ENCODE measurements around the gene EDN2.

The EDN2 gene

DNA sequence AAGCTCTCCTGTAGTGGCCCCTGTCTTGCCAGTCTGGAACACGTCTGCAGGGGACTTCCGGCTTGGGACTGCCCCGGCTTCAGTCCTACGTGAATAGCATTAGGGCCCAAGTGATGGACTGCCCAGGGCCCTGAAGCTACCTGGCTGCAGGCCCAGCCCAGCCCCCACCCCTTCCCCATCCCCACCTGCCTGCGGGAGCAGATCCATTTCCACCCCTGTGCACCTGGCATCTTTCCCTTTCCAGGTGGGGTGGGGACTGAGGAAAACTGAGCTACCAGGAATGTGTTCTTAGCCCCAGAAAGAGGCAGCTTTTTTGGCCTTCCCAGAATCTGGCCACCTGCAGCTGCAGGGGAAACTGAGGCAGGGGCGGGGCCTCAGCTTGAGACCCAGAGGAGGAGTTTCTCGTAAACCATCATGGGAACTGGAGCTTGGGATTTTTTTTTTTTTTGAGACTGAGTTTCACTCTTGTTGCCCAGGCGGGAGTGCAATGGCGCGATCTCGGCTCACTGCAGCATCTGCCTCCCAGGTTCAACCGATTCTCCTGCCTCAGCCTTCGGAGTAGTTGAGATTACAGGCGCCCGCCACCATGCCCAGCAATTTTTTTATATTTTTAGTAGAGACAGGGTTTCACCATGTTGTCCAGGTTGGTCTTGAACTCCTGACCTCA, 3.2 kb downstream of the EDN2 start:
- Histone ChIP-seq H3K4me2 (ENCODE audit: low read depth, low read length, poor library complexity, severe bottlenecking) (no peak overlapping the region), H3K36me3 (ENCODE audit: low read length) (no peaks in the 10 kb centered on the region), H3K27ac (ENCODE audit: low read depth, low read length) (no peak overlapping the region), H2AFZ (ENCODE audit: low read depth, low read length, severe bottlenecking) (no peak overlapping the region), H4K20me1 (ENCODE audit: low read depth, low read length) (no peaks in the 10 kb centered on the region), H3K9me3 (ENCODE audit: insufficient read depth, low read length) (no peaks in the 10 kb centered on the region), H3K27me3 (ENCODE audit: low read length) (no peaks in the 10 kb centered on the region), H3K79me2 (ENCODE audit: insufficient read depth, low read length) (no peaks in the 10 kb centered on the region), H3F3A (ENCODE audit: insufficient read depth) (no peaks in the 10 kb centered on the region), H3K4me3 (ENCODE audit: insufficient read depth, low read length, poor library complexity, severe bottlenecking) (no peak overlapping the region), H3K9ac (ENCODE audit: low read length) (no peak overlapping the region), H3K9me2 (replicated peaks; ENCODE audit: insufficient read depth, low read length) (no peaks in the 10 kb centered on the region)
- TF ChIP-seq CTCF (IDR thresholded peaks at IDR 0.05; ENCODE audit: insufficient read depth, low read length, poor library complexity, severe bottlenecking), result no peak
- TF ChIP-seq EZH2phosphoT487 (conservative IDR thresholded peaks at IDR 0.05; ENCODE audit: low read length), result no peak

- no peaks in the 10 kb centered on the region for H3K27me3 ChIP-seq (ENCODE audit: low read length)
Observed at GRCh38 chr1:41480204-41481108, 4.0 kb downstream of the EDN2 start.

GRCh38 chr1:41479808-41480160, 4.7 kb downstream of the EDN2 start:
- Histone ChIP-seq H3K4me2 (ENCODE audit: low read depth, low read length, poor library complexity, severe bottlenecking) (no peak overlapping the region), H3K9me3 (ENCODE audit: insufficient read depth, low read length) (no peaks in the 10 kb centered on the region), H3K9ac (ENCODE audit: low read length) (no peak overlapping the region), H3K36me3 (ENCODE audit: low read length) (no peaks in the 10 kb centered on the region), H2AFZ (ENCODE audit: low read depth, low read length, severe bottlenecking) (no peak overlapping the region), H3K27me3 (ENCODE audit: low read length) (no peaks in the 10 kb centered on the region), H3K79me2 (ENCODE audit: insufficient read depth, low read length) (no peaks in the 10 kb centered on the region), H3F3A (ENCODE audit: insufficient read depth) (no peaks in the 10 kb centered on the region), H3K4me3 (ENCODE audit: insufficient read depth, low read length, poor library complexity, severe bottlenecking) (no peak overlapping the region), H3K27ac (ENCODE audit: low read depth, low read length) (no peak overlapping the region), H3K9me2 (replicated peaks; ENCODE audit: insufficient read depth, low read length) (no peaks in the 10 kb centered on the region), H4K20me1 (ENCODE audit: low read depth, low read length) (no peaks in the 10 kb centered on the region)
- no peak for TF ChIP-seq CTCF (IDR thresholded peaks at IDR 0.05; ENCODE audit: insufficient read depth, low read length, poor library complexity, severe bottlenecking)
- no peak for TF ChIP-seq EZH2phosphoT487 (conservative IDR thresholded peaks at IDR 0.05; ENCODE audit: low read length)

More at GRCh38 chr1:41480204-41481108, 4.0 kb downstream of the EDN2 start:
- H2AFZ ChIP-seq (ENCODE audit: low read depth, low read length, severe bottlenecking), result no peak overlapping the region
- no peaks in the 10 kb centered on the region for H3K9me2 ChIP-seq (replicated peaks; ENCODE audit: insufficient read depth, low read length)
- H3K9ac ChIP-seq (ENCODE audit: low read length), result no peak overlapping the region
- H3K4me2 ChIP-seq (ENCODE audit: low read depth, low read length, poor library complexity, severe bottlenecking), result no peak overlapping the region
- no peaks in the 10 kb centered on the region for H3K9me3 ChIP-seq (ENCODE audit: insufficient read depth, low read length)
- H3K36me3 ChIP-seq (ENCODE audit: low read length), result no peaks in the 10 kb centered on the region
- H3K27ac ChIP-seq (ENCODE audit: low read depth, low read length), result no peak overlapping the region
- H3F3A ChIP-seq (ENCODE audit: insufficient read depth), result no peaks in the 10 kb centered on the region
- no peaks in the 10 kb centered on the region for H4K20me1 ChIP-seq (ENCODE audit: low read depth, low read length)
- H3K79me2 ChIP-seq (ENCODE audit: insufficient read depth, low read length), result no peaks in the 10 kb centered on the region
- no peak overlapping the region for H3K4me3 ChIP-seq (ENCODE audit: insufficient read depth, low read length, poor library complexity, severe bottlenecking)
- TF ChIP-seq EZH2phosphoT487 (conservative IDR thresholded peaks at IDR 0.05; ENCODE audit: low read length) (no peak), CTCF (IDR thresholded peaks at IDR 0.05; ENCODE audit: insufficient read depth, low read length, poor library complexity, severe bottlenecking) (no peak)
